Karpas-422 (cell line): ENCODE data around the gene GABPB1. TPM values are rescaled to one million over a fixed set of nuclear protein-coding genes. Genes with fewer than 3 reads are reported as not detected.
"Not testable (repeated sequence)": the region's sequence is repeated elsewhere in the genome, so short reads cannot be mapped to it uniquely, and the experiment has no call there.

ENCODE experiments used
- DNase-seq: peaks from one replicate; pipeline ENCODE4 v3.0.0-alpha.2; 2015
- H2AFZ ChIP-seq: fragments of 200-600 bp; sonication (generic); 2 replicates; pipeline ENCODE4 v1.6.1; 2014; ENCODE audit warnings: antibody characterized with exemption, low read length, mixed read lengths
- H3K27ac ChIP-seq: fragments of 200-600 bp; sonication (generic); 2 replicates; pipeline ENCODE4 v1.5.1; 2014; ENCODE audit warnings: mild to moderate bottlenecking, low read length, moderate library complexity
- H3K27me3 ChIP-seq: fragments of 200-600 bp; sonication (generic); 2 replicates; pipeline ENCODE4 v1.6.1; 2014; ENCODE audit warnings: low read length, mixed read lengths
- H3K36me3 ChIP-seq: fragments of 200-600 bp; sonication (generic); 2 replicates; pipeline ENCODE4 v1.6.1; 2014; ENCODE audit warnings: low read length, mixed read lengths; ENCODE audit not compliant: insufficient read depth
- H3K4me1 ChIP-seq: fragments of 200-600 bp; sonication (generic); 2 replicates; pipeline ENCODE4 v1.6.1; 2014; ENCODE audit warnings: mild to moderate bottlenecking, low read length, mixed read lengths
- H3K4me2 ChIP-seq: fragments of 200-600 bp; sonication (generic); 2 replicates; pipeline ENCODE4 v1.6.1; 2014; ENCODE audit warnings: low read length, low read depth, mild to moderate bottlenecking; ENCODE audit not compliant: poor library complexity, severe bottlenecking
- H3K4me3 ChIP-seq: fragments of 200-600 bp; sonication (generic); 2 replicates; pipeline ENCODE4 v1.5.1; 2014; ENCODE audit warnings: mild to moderate bottlenecking, antibody characterized with exemption, low read length, mixed read lengths
- H3K79me2 ChIP-seq: fragments of 200-600 bp; sonication (generic); 2 replicates; pipeline ENCODE4 v1.6.1; 2014; ENCODE audit warnings: mild to moderate bottlenecking, low read length, mixed read lengths
- H3K9ac ChIP-seq: fragments of 200-600 bp; sonication (generic); 2 replicates; pipeline ENCODE4 v1.6.0; 2014; ENCODE audit warnings: low read length
- H3K9me2 ChIP-seq: fragments of 200-600 bp; sonication (generic), shearing (Covaris generic); replicated peaks from 2 replicates; pipeline ENCODE4 v1.6.0; 2014; ENCODE audit warnings: mild to moderate bottlenecking, low read length, moderate library complexity; ENCODE audit not compliant: insufficient read depth
- H3K9me3 ChIP-seq: fragments of 300-700, 200-600 bp; sonication (generic); 2 replicates; pipeline ENCODE4 v1.6.1; 2014; ENCODE audit warnings: low read length, mixed read lengths
- H4K20me1 ChIP-seq: fragments of 200-600 bp; sonication (generic); 2 replicates; pipeline ENCODE4 v1.6.1; 2014; ENCODE audit warnings: mild to moderate bottlenecking, antibody characterized with exemption, low read length, low read depth; ENCODE audit not compliant: insufficient read depth
- total RNA-seq: library from RNA; depleted of rRNA; stranded (reverse); fragments of >200 nt; shearing (Covaris generic); gene quantifications from 2 replicates; pipeline ENCODE4 v1.2.3, GENCODE V29; 2014; ENCODE audit warnings: low replicate concordance; rRNA removed

The GABPB1 gene
- total RNA-seq = 30.4 and 38.2 TPM in 2 replicates

DNA sequence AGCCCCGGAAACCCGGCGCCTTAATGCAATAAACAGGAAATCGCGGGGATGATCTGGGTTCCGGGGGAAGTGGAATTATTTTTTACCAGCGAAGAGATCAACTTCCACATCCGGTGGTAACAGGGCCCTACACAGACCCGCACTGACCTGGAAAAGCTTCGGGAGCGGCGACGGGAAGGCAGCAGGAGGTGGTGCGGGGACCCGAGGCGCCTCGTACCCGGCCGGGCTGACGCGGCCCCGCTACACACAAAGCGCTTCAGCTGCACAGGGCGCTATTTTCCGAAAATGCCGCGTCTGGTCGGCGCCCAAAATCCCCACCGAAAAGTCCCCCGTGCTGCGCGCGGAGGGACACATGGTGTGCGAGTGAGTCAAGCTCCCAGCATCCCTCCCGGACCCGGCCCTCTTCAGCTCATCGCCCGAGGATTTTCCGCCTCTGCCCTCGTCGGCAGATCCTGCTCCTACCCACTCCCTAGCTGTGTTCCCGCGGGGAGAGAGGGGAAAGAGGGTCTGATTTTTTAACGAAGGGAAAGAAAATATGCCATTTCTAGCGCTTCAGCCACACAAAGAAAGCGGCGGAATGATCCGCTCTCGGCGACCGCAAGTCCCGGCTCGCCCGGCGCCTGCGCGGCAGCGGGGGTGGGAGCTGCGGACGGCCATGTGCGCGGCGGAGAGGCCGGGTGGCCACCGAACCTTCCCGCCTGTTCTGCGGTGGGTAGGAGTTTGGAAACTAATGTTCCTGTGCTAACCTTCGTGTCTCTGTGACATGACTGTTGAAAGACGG lies at the start of gene GABPB1:
Gene GABPB1 (minus strand): TSS at position 361 of the 781 bp plus-strand sequence. CDS start 45,400 bp downstream, outside the sequence.
- H3K27ac ChIP-seq = peak within 1 kb of the TSS; percentile 84
- H3K79me2 ChIP-seq = peaks cover 78% of the 10 kb centered on the region
- peak; percentile 95 for DNase-seq
- peak within 1 kb of the TSS; percentile 90 for H3K4me3 ChIP-seq
- peaks cover 49% of the 10 kb centered on the region for H3K4me1 ChIP-seq
- no peaks in the 10 kb centered on the region for H3K9me2 ChIP-seq
- peak within 1 kb of the TSS; percentile 97 for H3K9ac ChIP-seq
- peak within 1 kb of the TSS; percentile 57; the same call in 1 of the 2 replicates for H2AFZ ChIP-seq
- no peaks in the 10 kb centered on the region for H3K27me3 ChIP-seq
- H3K4me2 ChIP-seq = peak within 1 kb of the TSS; percentile 91
- H4K20me1 ChIP-seq = no peaks in the 10 kb centered on the region; the same call in 1 of the 2 replicates
- H3K9me3 ChIP-seq = no peaks in the 10 kb centered on the region
- peaks cover 28% of the 10 kb centered on the region for H3K36me3 ChIP-seq

DNA sequence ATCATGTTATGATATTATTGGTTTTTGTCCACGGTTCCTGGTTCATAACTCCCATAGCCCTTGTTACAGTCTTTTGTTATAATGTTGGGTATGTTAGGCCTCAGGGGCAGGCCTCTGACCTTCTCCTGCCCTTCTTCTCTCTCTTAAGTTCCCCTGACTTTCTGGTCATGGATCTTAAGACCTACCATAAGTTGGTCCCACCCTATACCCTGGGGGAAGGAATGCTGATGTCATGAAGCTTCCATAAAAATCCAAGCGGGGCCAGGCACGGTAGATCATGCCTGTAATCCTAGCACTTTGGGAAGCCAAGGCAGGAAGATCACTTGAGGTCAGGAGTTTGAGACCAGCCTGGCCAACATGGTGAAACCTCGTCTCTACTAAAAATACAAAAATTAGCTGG lies 36.6 kb upstream of the GABPB1 start:
- not testable (repeated sequence) for DNase-seq, H3K9ac ChIP-seq, H3K4me3 ChIP-seq, H3K36me3 ChIP-seq, H3K27me3 ChIP-seq, H3K9me3 ChIP-seq, H3K4me1 ChIP-seq, H3K9me2 ChIP-seq, H3K27ac ChIP-seq, H4K20me1 ChIP-seq, H3K79me2 ChIP-seq, H3K4me2 ChIP-seq
- peak overlapping the region; percentile 35; the same call in 1 of the 2 replicates for H2AFZ ChIP-seq

DNA sequence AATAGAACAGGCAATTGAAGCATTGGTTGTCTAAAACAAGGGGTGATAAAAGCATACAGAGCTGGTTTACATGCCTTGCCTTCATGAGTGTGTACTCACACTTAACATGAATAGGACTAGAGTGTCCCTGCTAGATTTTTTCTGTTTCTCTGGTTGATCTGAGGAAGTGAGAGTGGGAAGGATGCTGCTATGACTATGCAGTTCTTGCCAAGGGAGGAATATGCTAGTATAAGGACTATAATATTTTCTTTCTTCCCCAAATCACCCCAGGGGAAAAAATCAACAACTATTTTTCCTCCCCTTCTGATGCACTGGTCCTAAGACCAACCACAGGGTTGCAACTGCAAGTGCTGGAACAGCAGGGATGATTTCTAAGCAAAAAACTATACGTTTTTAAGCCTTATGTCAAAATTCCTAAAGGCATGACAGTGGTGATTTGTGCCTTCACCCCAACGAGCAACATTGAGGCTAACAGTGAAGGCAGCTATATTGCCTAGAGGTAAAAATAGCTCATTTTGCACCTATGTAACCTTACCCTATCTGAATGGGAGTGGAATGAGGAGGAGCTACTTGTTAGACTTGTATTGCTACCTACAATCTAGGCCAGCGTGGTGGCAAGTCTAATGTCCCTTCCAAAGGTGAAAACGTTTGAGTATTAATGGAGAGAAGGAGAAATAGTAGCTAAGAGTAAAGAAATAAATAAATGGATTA lies 35.7 kb upstream of the GABPB1 start:
- Histone ChIP-seq H3K4me3 (no peak overlapping the region), H3K36me3 (no peaks in the 10 kb centered on the region), H3K9ac (no peak overlapping the region), H3K27me3 (no peaks in the 10 kb centered on the region), H3K9me3 (no peaks in the 10 kb centered on the region), H3K79me2 (no peaks in the 10 kb centered on the region), H3K4me2 (no peak overlapping the region), H3K9me2 (no peaks in the 10 kb centered on the region), H4K20me1 (no peaks in the 10 kb centered on the region), H3K27ac (no peak overlapping the region), H3K4me1 (peaks cover 8% of the 10 kb centered on the region), H2AFZ (peak overlapping the region; percentile 35; the same call in 1 of the 2 replicates)
- no peak for DNase-seq

DNA sequence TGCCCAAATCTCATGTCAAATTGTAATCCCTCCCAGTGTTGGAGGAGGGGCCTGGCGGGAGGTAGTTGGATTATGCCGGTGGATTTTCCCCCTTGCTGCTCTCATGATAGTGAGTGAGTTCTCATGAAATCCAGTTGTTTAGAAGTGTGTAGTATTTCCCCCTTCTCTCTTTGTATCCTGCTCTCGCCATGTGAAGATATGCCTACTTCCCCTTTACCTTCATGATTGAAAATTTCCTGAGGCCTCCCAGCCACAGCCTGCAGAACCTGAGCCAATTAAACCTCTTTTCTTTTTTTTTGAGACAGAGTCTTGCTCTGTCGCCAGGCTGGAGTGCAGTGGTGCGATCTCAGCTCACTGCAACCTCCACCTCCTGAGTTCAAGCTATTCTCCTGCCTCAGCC lies 27.4 kb upstream of the GABPB1 start:
- not testable (repeated sequence) for H3K4me3 ChIP-seq, H4K20me1 ChIP-seq, H3K27me3 ChIP-seq, H3K4me1 ChIP-seq, H3K9me3 ChIP-seq, H3K27ac ChIP-seq, H3K9me2 ChIP-seq, H3K4me2 ChIP-seq, H2AFZ ChIP-seq, H3K36me3 ChIP-seq, DNase-seq, H3K9ac ChIP-seq, H3K79me2 ChIP-seq

DNA sequence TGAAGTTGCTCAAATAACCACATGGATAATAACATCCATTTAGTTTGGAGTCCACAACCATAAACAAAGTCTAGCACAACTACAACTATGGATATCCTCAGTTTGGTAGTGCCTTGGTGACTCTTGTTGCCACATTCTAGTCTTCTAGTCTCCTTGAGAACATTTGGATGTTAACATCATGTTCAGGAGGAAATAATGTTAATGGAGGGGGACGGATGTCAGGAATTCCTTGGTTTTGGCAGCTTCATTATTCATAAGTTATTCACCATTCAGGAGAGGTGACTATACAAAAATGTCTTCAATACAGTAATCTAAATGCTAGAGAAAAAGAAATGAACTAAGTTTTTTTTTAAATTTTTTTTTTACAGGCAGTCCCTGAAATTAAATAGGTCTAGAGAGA lies 26.4 kb upstream of the GABPB1 start:
- H3K9ac ChIP-seq = no peak overlapping the region
- no peak overlapping the region for H3K27ac ChIP-seq
- peaks cover 3% of the 10 kb centered on the region; the same call in 1 of the 2 replicates for H3K27me3 ChIP-seq
- no peak overlapping the region for H2AFZ ChIP-seq
- H3K9me2 ChIP-seq = no peaks in the 10 kb centered on the region
- DNase-seq = no peak
- H3K4me3 ChIP-seq = no peak overlapping the region
- H3K4me1 ChIP-seq = no peaks in the 10 kb centered on the region
- H3K36me3 ChIP-seq = no peaks in the 10 kb centered on the region
- H4K20me1 ChIP-seq = no peaks in the 10 kb centered on the region
- H3K9me3 ChIP-seq = no peaks in the 10 kb centered on the region
- no peaks in the 10 kb centered on the region for H3K79me2 ChIP-seq
- H3K4me2 ChIP-seq = no peak overlapping the region

DNA sequence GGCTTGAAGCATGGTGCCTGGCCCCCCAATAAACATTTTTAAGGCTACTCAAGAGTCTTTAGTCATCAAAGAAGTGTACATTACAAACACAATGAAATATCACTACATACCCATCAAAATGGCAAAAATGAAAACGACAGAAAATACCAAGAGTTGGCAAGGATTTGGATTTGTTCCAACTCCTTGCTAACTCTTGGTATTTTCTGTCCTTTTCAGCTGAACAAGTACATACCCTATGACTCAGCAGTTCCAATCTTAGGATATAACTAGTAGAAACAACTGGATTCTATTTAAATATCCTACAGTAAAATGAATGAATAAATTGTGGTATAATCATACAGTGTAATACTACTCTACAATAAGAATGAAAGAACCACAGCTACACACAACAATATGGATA lies 25.1 kb upstream of the GABPB1 start:
- H3K4me1 ChIP-seq = no peaks in the 10 kb centered on the region
- H3K27me3 ChIP-seq = peaks cover 3% of the 10 kb centered on the region; the same call in 1 of the 2 replicates
- no peaks in the 10 kb centered on the region for H3K36me3 ChIP-seq
- H3K9ac ChIP-seq = no peak overlapping the region
- no peak overlapping the region for H3K4me3 ChIP-seq
- H3K4me2 ChIP-seq = no peak overlapping the region
- DNase-seq = no peak
- no peaks in the 10 kb centered on the region for H3K79me2 ChIP-seq
- H3K9me2 ChIP-seq = no peaks in the 10 kb centered on the region
- no peak overlapping the region for H3K27ac ChIP-seq
- no peaks in the 10 kb centered on the region for H4K20me1 ChIP-seq
- no peaks in the 10 kb centered on the region for H3K9me3 ChIP-seq
- H2AFZ ChIP-seq = no peak overlapping the region

DNA sequence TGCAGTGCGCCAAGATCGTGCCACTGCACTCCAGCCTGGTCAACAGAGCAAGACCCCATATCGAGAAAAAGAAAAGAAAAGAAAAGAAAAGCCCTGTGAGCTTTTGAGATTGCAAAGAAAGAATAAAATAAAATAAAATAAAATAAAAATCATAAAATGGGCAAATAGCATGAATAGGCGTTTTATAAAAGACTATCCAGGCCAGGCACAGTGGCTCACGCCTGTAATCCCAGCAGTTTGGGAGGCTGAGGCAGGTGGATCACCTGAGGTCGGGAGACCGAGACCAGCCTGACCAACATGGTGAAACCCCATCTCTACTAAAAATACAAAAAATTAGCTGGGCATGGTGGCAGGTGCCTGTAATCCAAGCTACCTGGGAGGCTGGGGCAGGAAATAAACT lies 24.4 kb upstream of the GABPB1 start:
- not testable (repeated sequence) for H3K79me2 ChIP-seq, H3K9me3 ChIP-seq, H3K9me2 ChIP-seq, H3K36me3 ChIP-seq, H3K4me3 ChIP-seq, H3K4me1 ChIP-seq, H3K4me2 ChIP-seq, H3K27ac ChIP-seq, H3K9ac ChIP-seq, H4K20me1 ChIP-seq, H3K27me3 ChIP-seq, DNase-seq, H2AFZ ChIP-seq

DNA sequence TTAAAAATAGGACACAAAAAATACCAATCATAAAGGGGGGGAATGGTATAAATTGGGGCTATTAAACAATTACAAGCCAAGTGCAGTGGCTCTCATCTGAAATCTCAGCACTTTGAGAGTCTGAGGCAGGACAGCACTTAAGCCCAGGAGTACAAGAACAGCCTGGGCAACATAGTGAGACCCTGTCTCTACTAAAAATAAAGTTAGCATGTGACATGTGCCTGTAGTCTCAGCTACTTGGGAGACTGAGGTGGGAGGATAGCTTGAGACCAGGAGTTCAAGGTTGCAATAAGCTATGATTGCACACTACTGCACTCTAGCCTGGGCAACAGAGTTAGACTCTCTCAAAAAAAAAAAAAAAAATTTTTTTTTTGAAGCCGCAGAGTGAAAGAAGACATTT lies 23.8 kb upstream of the GABPB1 start:
- H3K27me3 ChIP-seq = peaks cover 3% of the 10 kb centered on the region; the same call in 1 of the 2 replicates
- H3K4me2 ChIP-seq = no peak overlapping the region
- H3K79me2 ChIP-seq = no peaks in the 10 kb centered on the region
- H2AFZ ChIP-seq = no peak overlapping the region
- H4K20me1 ChIP-seq = no peaks in the 10 kb centered on the region
- no peak overlapping the region for H3K27ac ChIP-seq
- no peaks in the 10 kb centered on the region for H3K9me2 ChIP-seq
- H3K36me3 ChIP-seq = no peaks in the 10 kb centered on the region
- no peak for DNase-seq
- no peaks in the 10 kb centered on the region for H3K4me1 ChIP-seq
- H3K9me3 ChIP-seq = no peaks in the 10 kb centered on the region
- no peak overlapping the region for H3K9ac ChIP-seq
- no peak overlapping the region for H3K4me3 ChIP-seq
